B cell (primary cell): ENCODE results near the gene ENO2.

ENCODE experiments used
- EZH2 ChIP-seq: IDR thresholded peaks from 2 replicates; pipeline ENCODE4 v1.6.1; 2012; ENCODE audit warnings: borderline replicate concordance, low read depth, mild to moderate bottlenecking, moderate library complexity, low read length; ENCODE audit not compliant: insufficient read depth, poor library complexity, severe bottlenecking
- TF ChIP-seq, protein P1 (sequence below): fragments of 200-600 bp; IDR thresholded peaks from one replicate; pipeline ENCODE4 v1.8.0; 2022; ENCODE audit warnings: antibody characterized with exemption, mild to moderate bottlenecking

GRCh38 chr12:6936636-6937480, 22.5 kb downstream of the ENO2 start:
- TF ChIP-seq, protein P1, sequence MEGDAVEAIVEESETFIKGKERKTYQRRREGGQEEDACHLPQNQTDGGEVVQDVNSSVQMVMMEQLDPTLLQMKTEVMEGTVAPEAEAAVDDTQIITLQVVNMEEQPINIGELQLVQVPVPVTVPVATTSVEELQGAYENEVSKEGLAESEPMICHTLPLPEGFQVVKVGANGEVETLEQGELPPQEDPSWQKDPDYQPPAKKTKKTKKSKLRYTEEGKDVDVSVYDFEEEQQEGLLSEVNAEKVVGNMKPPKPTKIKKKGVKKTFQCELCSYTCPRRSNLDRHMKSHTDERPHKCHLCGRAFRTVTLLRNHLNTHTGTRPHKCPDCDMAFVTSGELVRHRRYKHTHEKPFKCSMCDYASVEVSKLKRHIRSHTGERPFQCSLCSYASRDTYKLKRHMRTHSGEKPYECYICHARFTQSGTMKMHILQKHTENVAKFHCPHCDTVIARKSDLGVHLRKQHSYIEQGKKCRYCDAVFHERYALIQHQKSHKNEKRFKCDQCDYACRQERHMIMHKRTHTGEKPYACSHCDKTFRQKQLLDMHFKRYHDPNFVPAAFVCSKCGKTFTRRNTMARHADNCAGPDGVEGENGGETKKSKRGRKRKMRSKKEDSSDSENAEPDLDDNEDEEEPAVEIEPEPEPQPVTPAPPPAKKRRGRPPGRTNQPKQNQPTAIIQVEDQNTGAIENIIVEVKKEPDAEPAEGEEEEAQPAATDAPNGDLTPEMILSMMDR, result no peak
- no peak for TF ChIP-seq EZH2
